B cell (primary cell): ENCODE data around the gene SCGB1C2. TPM values are rescaled to one million over a fixed set of nuclear protein-coding genes. Genes with fewer than 3 reads are reported as not detected.

Source experiments
- ATAC-seq: fragments of 200-7000 bp; cut with Tn5 transposase; one replicate; pipeline ENCODE4 v1.10.0; 2021; ENCODE audit warnings: low read depth, mild to moderate bottlenecking, moderate number of reproducible peaks, moderate library complexity
- CTCF ChIA-PET: fragments of 350-600 bp; sonication (Branson Sonifier 250); formaldehyde crosslinking; loops from one replicate; lab custom pipeline; 2021; ENCODE audit warnings: antibody characterized with exemption, inconsistent platforms; lab: Charles Lee
- POLR2A ChIA-PET: fragments of 350-600 bp; sonication (Branson Sonifier 250); formaldehyde crosslinking; loops from one replicate; lab custom pipeline; 2021; ENCODE audit warnings: antibody characterized with exemption; lab: Charles Lee
- DNase-seq: peaks from one replicate; pipeline ENCODE4 v3.0.0; 2013
- H2AFZ ChIP-seq: 2 replicates; pipeline ENCODE4 v1.6.1; 2012; ENCODE audit warnings: mild to moderate bottlenecking, low read depth, low read length; ENCODE audit not compliant: insufficient read depth, poor library complexity, severe bottlenecking
- H3K27ac ChIP-seq, 2 donors: 1 replicate in 1 of 2; 2 replicates in 1 of 2; pipeline ENCODE4 v1.5.1; 2012 to 2013; ENCODE audit warnings: low read length in 2 of 2, mild to moderate bottlenecking in 2 of 2, moderate library complexity in 1 of 2
- H3K27me3 ChIP-seq, 4 experiments: fragments of 200-600 bp in 1 of 4; sonication (generic) in 1 of 4; replicated peaks in 1 of 4; 1 replicate in 2 of 4; 2 replicates in 2 of 4; pipeline versions ENCODE4 v1.6.1 to v1.7.0; 2013 to 2016; ENCODE audit warnings: low read length in 3 of 4, mild to moderate bottlenecking in 2 of 4, mixed read lengths in 1 of 4, moderate library complexity in 1 of 4; ENCODE audit not compliant: insufficient read depth in 4 of 4, control insufficient read depth in 3 of 4; ENCODE audit errors: control extremely low read depth in 1 of 4
- H3K36me3 ChIP-seq, 2 experiments: replicated peaks in 1 of 2; 1 replicate in 1 of 2; 2 replicates in 1 of 2; pipeline versions ENCODE4 v1.6.1 to v1.7.1; 2013; ENCODE audit warnings: low read length in 1 of 2; ENCODE audit not compliant: insufficient read depth in 2 of 2, control insufficient read depth in 1 of 2; ENCODE audit errors: control extremely low read depth in 1 of 2, extremely low read depth in 1 of 2
- H3K4me1 ChIP-seq, 2 donors: fragments of 200-600 bp in 1 of 2; sonication (generic) in 1 of 2; 1 replicate in 1 of 2; 2 replicates in 1 of 2; pipeline versions ENCODE4 v1.5.1 to v1.6.1; 2013 to 2017; ENCODE audit warnings: low read length in 2 of 2; ENCODE audit not compliant: control insufficient read depth in 2 of 2, insufficient read depth in 2 of 2
- H3K4me2 ChIP-seq: replicated peaks from 2 replicates; pipeline ENCODE3; 2012; ENCODE audit warnings: mild to moderate bottlenecking, low read depth, low read length; ENCODE audit not compliant: poor library complexity, severe bottlenecking
- H3K4me3 ChIP-seq, 5 experiments: fragments of 200-600 bp in 1 of 5; sonication (generic) in 1 of 5; 1 replicate in 3 of 5; 2 replicates in 2 of 5; pipeline versions ENCODE4 v1.5.1 to v1.7.0; 2011 to 2016; ENCODE audit warnings: low read length in 4 of 5, mild to moderate bottlenecking in 4 of 5, low read depth in 2 of 5, control low read depth in 1 of 5, moderate library complexity in 1 of 5; ENCODE audit not compliant: insufficient read depth in 1 of 5; ENCODE audit errors: control extremely low read depth in 1 of 5, extremely low read depth in 1 of 5
- H3K79me2 ChIP-seq: fragments of 200-600 bp; sonication (generic); one replicate; pipeline ENCODE4 v1.6.0; 2016; ENCODE audit warnings: low read length; ENCODE audit not compliant: control insufficient read depth, insufficient read depth
- H3K9ac ChIP-seq: fragments of 200-600 bp; sonication (generic); 2 replicates; pipeline ENCODE4 v1.6.1; 2017; ENCODE audit warnings: mild to moderate bottlenecking, low read length, moderate library complexity
- H3K9me3 ChIP-seq, 3 donors: one replicate each; pipeline versions ENCODE4 v1.6.1 to v1.7.1; 2013; ENCODE audit warnings: low read length in 2 of 3; ENCODE audit not compliant: control insufficient read depth in 2 of 3, insufficient read depth in 1 of 3; ENCODE audit errors: control extremely low read depth in 1 of 3
- H4K20me1 ChIP-seq: 2 replicates; pipeline ENCODE4 v1.6.0; 2012; ENCODE audit warnings: mild to moderate bottlenecking, low read length; ENCODE audit not compliant: insufficient read depth, control insufficient read depth, poor library complexity, severe bottlenecking
- H3K27ac Mint-ChIP-seq: one replicate; pipeline ENCODE4 v1.8.0; 2021; ENCODE audit warnings: mixed read lengths
- H3K27me3 Mint-ChIP-seq: one replicate; pipeline ENCODE4 v1.8.0; 2021; ENCODE audit warnings: mixed read lengths
- H3K4me1 Mint-ChIP-seq: one replicate; pipeline ENCODE4 v1.8.0; 2021; ENCODE audit warnings: mixed read lengths
- H3K4me3 Mint-ChIP-seq: one replicate; pipeline ENCODE4 v1.8.0; 2021; ENCODE audit warnings: mixed read lengths
- H3K9me3 Mint-ChIP-seq: one replicate; pipeline ENCODE4 v1.8.0; 2022; ENCODE audit warnings: mixed read lengths; ENCODE audit not compliant: insufficient read depth
- EZH2 ChIP-seq: IDR thresholded peaks from 2 replicates; pipeline ENCODE4 v1.6.1; 2012; ENCODE audit warnings: borderline replicate concordance, low read depth, mild to moderate bottlenecking, moderate library complexity, low read length; ENCODE audit not compliant: insufficient read depth, poor library complexity, severe bottlenecking
- WGBS: methylation state at CpG from one replicate; pipeline ENCODE4 v1.1.5; 2013; ENCODE audit warnings: missing lambda C conversion rate; ENCODE audit not compliant: insufficient coverage; 5-methylcytosine and 5-hydroxymethylcytosine counted together
- intact Hi-C: fragments of 100-400 bp; cut with micrococcal nuclease; formaldehyde crosslinking; loops from one replicate; pipeline ENCODE4 v1.10.0; 2022
- polyA plus RNA-seq: library from polyadenylated mRNA; depleted of rRNA; stranded (reverse); fragments of >200 nt; gene quantifications from 2 replicates; pipeline ENCODE4 v1.2.3, GENCODE V29; 2012
- total RNA-seq, 2 donors: library from RNA; stranded (reverse); fragments of 120-200 nt in 1 of 2; gene quantifications; 1 replicate in 1 of 2; 2 replicates in 1 of 2; pipeline versions ENCODE4 v1.2.3 to v1.2.4, GENCODE V29; 2013 to 2022
- TF ChIP-seq, protein P1 (sequence below): fragments of 200-600 bp; IDR thresholded peaks from one replicate; pipeline ENCODE4 v1.8.0; 2022; ENCODE audit warnings: antibody characterized with exemption, mild to moderate bottlenecking

Gene SCGB1C2
- total and polyA plus RNA-seq, 2 donors (not counting 1 experiment from before 2014, with no cell fraction given): not detected

DNA sequence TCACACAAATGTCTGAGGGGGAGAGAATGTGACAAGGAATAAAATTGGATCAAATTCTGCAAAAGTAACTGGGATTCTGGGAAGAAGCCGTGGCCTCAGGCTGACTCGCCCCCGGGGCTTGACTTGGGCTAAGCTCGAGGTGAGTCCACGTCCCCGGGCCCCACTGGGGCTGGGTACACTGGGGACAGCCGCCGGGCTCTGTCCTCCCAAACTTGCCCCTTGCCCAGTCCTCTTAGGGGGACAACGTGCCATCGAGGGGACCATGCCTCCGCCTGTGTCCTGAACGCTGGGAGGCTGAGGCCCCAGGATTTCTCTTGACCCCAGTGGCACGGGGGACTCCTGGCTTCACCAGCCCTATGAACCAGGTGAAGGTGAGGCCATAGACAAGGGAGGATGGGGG lies 23.0 kb downstream of the SCGB1C2 start:
- Mint-ChIP-seq H3K4me1 (no peaks in the 10 kb centered on the region), H3K4me3 (no peak overlapping the region), H3K27ac (no peak overlapping the region), H3K27me3 (peaks cover 10% of the 10 kb centered on the region), H3K9me3 (no peaks in the 10 kb centered on the region)
- Histone ChIP-seq H3K27me3 (peaks cover 0 to 3% (median 0%) of the 10 kb centered on the region in 4 experiments), H2AFZ (no peak overlapping the region), H3K36me3 (no peaks in the 10 kb centered on the region), H3K9me3 (no peaks in the 10 kb centered on the region), H3K4me1 (no peaks in the 10 kb centered on the region), H3K4me2 (no peak overlapping the region), H3K9ac (no peak overlapping the region), H4K20me1 (no peaks in the 10 kb centered on the region), H3K4me3 (no peak overlapping the region), H3K79me2 (no peaks in the 10 kb centered on the region), H3K27ac (no peak overlapping the region)
- intact Hi-C loops: no loop called here
- 94% methylated on average over 13 of the region's 13 CpGs for WGBS
- ChIA-PET CTCF (no interaction called here), POLR2A (no interaction called here)
- ATAC-seq (no peak), DNase-seq (no peak)
- TF ChIP-seq, protein P1, sequence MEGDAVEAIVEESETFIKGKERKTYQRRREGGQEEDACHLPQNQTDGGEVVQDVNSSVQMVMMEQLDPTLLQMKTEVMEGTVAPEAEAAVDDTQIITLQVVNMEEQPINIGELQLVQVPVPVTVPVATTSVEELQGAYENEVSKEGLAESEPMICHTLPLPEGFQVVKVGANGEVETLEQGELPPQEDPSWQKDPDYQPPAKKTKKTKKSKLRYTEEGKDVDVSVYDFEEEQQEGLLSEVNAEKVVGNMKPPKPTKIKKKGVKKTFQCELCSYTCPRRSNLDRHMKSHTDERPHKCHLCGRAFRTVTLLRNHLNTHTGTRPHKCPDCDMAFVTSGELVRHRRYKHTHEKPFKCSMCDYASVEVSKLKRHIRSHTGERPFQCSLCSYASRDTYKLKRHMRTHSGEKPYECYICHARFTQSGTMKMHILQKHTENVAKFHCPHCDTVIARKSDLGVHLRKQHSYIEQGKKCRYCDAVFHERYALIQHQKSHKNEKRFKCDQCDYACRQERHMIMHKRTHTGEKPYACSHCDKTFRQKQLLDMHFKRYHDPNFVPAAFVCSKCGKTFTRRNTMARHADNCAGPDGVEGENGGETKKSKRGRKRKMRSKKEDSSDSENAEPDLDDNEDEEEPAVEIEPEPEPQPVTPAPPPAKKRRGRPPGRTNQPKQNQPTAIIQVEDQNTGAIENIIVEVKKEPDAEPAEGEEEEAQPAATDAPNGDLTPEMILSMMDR: no peak
- no peak for TF ChIP-seq EZH2

DNA sequence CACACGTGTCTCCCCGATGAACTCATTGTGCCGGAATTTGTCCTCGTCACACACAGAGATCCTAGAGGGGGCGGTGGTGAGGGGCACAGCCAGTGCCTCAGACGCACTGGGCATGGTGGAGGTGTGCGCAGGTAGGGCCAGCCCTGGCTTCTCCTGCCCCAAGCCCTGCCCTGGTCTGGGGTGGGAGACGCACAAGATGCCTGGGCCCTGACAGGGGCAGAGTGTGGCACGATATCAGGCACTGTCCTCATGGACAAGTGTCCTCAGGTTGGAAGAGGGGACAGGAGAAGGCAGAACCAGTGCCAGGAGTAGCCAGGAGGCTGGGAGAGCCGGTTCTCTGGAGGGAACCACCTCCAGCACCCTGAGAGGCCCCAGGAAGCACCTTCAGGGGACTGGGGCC lies 24.1 kb downstream of the SCGB1C2 start:
- no peak overlapping the region for H3K27ac ChIP-seq
- H3K9me3 ChIP-seq: no peaks in the 10 kb centered on the region
- no peaks in the 10 kb centered on the region for H3K9me3 Mint-ChIP-seq
- intact Hi-C loops: no loop called here
- 87% methylated on average over 10 of the region's 10 CpGs for WGBS
- DNase-seq (no peak), ATAC-seq (no peak)
- no peaks in the 10 kb centered on the region for H3K4me1 ChIP-seq
- peaks cover 10% of the 10 kb centered on the region for H3K27me3 Mint-ChIP-seq
- no peaks in the 10 kb centered on the region for H3K36me3 ChIP-seq
- no peak overlapping the region for H3K9ac ChIP-seq
- no peak overlapping the region for H3K27ac Mint-ChIP-seq
- no peak overlapping the region for H2AFZ ChIP-seq
- H3K4me3 ChIP-seq: no peak overlapping the region
- no peaks in the 10 kb centered on the region for H4K20me1 ChIP-seq
- H3K4me2 ChIP-seq: no peak overlapping the region
- ChIA-PET POLR2A (no interaction called here), CTCF (no interaction called here)
- H3K4me1 Mint-ChIP-seq: no peaks in the 10 kb centered on the region
- H3K4me3 Mint-ChIP-seq: no peak overlapping the region
- TF ChIP-seq, protein P1: no peak
- TF ChIP-seq EZH2: no peak
- H3K27me3 ChIP-seq: peaks cover 0 to 3% (median 0%) of the 10 kb centered on the region in 4 experiments
- no peaks in the 10 kb centered on the region for H3K79me2 ChIP-seq
